Transverse colon (tissue), 4 donors: Measurements from ENCODE around the gene DAZAP2. TPM values are rescaled to one million over a fixed set of nuclear protein-coding genes. Genes with fewer than 3 reads are reported as not detected.

Source experiments
- DNase-seq: peaks from one replicate; pipeline ENCODE4 v3.0.0-alpha.2; 2019
- H3K27ac ChIP-seq, 4 donors: fragments of 200-600 bp; sonication (generic); 2 replicates each; pipeline ENCODE4 v1.5.1; 2016 to 2018; ENCODE audit warnings: inconsistent platforms in 4 of 4
- H3K27me3 ChIP-seq: fragments of 200-600 bp; sonication (generic); 2 replicates; pipeline ENCODE4 v1.5.1; 2017; ENCODE audit warnings: inconsistent platforms
- H3K36me3 ChIP-seq, 4 donors: fragments of 200-600 bp; sonication (generic); 2 replicates each; pipeline ENCODE4 v1.5.1; 2017 to 2019; ENCODE audit warnings: inconsistent platforms in 4 of 4
- H3K4me1 ChIP-seq, 4 donors: fragments of 200-600 bp; sonication (generic); 2 replicates each; pipeline ENCODE4 v1.5.1; 2017 to 2020; ENCODE audit warnings: inconsistent platforms in 4 of 4
- H3K4me3 ChIP-seq, 4 donors: fragments of 200-600 bp; sonication (generic); 1 replicate in 1 of 4; 2 replicates in 3 of 4; pipeline versions ENCODE4 v1.5.1 to v1.6.1; 2017 to 2019; ENCODE audit warnings: inconsistent platforms in 4 of 4
- H3K9me3 ChIP-seq, 2 donors: fragments of 200-600 bp; sonication (generic); 2 replicates each; pipeline ENCODE4 v1.5.1; 2017 to 2019; ENCODE audit warnings: inconsistent platforms in 2 of 2
- CTCF ChIP-seq, 5 experiments: fragments of 200-600 bp in 3 of 5; fragments of 450-650 bp in 2 of 5; sonication (generic) in 3 of 5; IDR thresholded peaks; 1 replicate in 2 of 5; 2 replicates in 3 of 5; pipeline ENCODE4 v1.5.1; 2016 to 2017; ENCODE audit warnings: antibody characterized with exemption in 5 of 5, inconsistent platforms in 3 of 5, mild to moderate bottlenecking in 2 of 5, moderate library complexity in 1 of 5
- EP300 ChIP-seq: sonication (generic); formaldehyde crosslinking; IDR thresholded peaks from one replicate; pipeline ENCODE4 v1.6.1; 2017; ENCODE audit warnings: antibody characterized with exemption, low read depth
- POLR2A ChIP-seq: fragments of 450-650 bp; IDR thresholded peaks from one replicate; pipeline ENCODE4 v1.6.1; 2016; ENCODE audit warnings: antibody characterized with exemption, mild to moderate bottlenecking, moderate library complexity
- POLR2AphosphoS5 ChIP-seq, 3 donors: sonication (generic); formaldehyde crosslinking; IDR thresholded peaks; one replicate each; pipeline ENCODE4 v1.6.1; 2016; ENCODE audit warnings: antibody characterized with exemption in 3 of 3
- WGBS, 2 donors: methylation state at CpG; one replicate each; pipeline ENCODE4 v1.1.5; 2018; ENCODE audit warnings: low coverage in 1 of 2; 5-methylcytosine and 5-hydroxymethylcytosine counted together
- in situ Hi-C, 4 donors: fragments of 200-750 bp; cut with MboI; loops; one replicate each; pipeline versions ENCODE4 v1.15.0 to v1.15.1; 2017; ENCODE audit warnings: low sequenced_read_pairs in 3 of 4, low pct_ligation_motif_present in 1 of 4, low pct_unique_long_range_greater_than_20kb in 1 of 4
- intact Hi-C: fragments of 100-400 bp; cut with DNase I; formaldehyde crosslinking; loops from one replicate; pipeline ENCODE4 v1.15.1; 2023; ENCODE audit warnings: low total_unique reads
- total RNA-seq, 4 donors: library from RNA; depleted of rRNA; stranded (reverse); fragments of >200 nt; gene quantifications; one replicate each; pipeline ENCODE4 v1.1.0, GENCODE V29; 2016

The DAZAP2 gene
- total RNA-seq, 4 donors from 2014 or later: 106 to 429 (median 233) TPM

- no peak overlapping the region for H3K27ac ChIP-seq
- intact Hi-C loops: no loop called here
- no peak for DNase-seq
- H3K36me3 ChIP-seq: no peaks in the 10 kb centered on the region
- H3K4me3 ChIP-seq: no peak overlapping the region
- no peaks in the 10 kb centered on the region for H3K9me3 ChIP-seq
- TF ChIP-seq POLR2AphosphoS5 (IDR thresholded peaks at IDR 0.05) (no peak), POLR2A (no peak), CTCF (IDR thresholded peaks at IDR 0.05) (no peak), EP300 (no peak)
- H3K4me1 ChIP-seq: peaks cover 0 to 23% (median 8%) of the 10 kb centered on the region in 4 donors
- in situ Hi-C loops: loop anchor here in 2 of 4 donors (5.0 to 10.0 kb wide), 2 partner anchors 70 to 77 kb away; no protein-coding TSS in a partner anchor
- H3K27me3 ChIP-seq: no peaks in the 10 kb centered on the region
These were observed 26.4 kb downstream of the DAZAP2 start for GRCh38 chr12:51265024-51265423.

- in situ Hi-C loops: loop anchor here in 3 of 4 donors (5.0 to 10.0 kb wide), 2 partner anchors 65 to 73 kb away; no protein-coding TSS in a partner anchor
These were observed 30.8 kb downstream of the DAZAP2 start for GRCh38 chr12:51269174-51270066.

GRCh38 chr12:51270067-51270950 is 31.7 kb downstream of the DAZAP2 start, which contains the start of gene SMAGP:
SMAGP (minus strand) TSS chr12:51270415; CDS start chr12:51269278, 1,137 bp downstream.
- intact Hi-C loops: no loop called here

More at GRCh38 chr12:51269174-51270066, 30.8 kb downstream of the DAZAP2 start:
- DNase-seq: peak; percentile 84
- Histone ChIP-seq H3K27me3 (peaks cover 4% of the 10 kb centered on the region), H3K9me3 (no peaks in the 10 kb centered on the region), H3K36me3 (no peaks in the 10 kb centered on the region), H3K4me3 (peak overlapping the region; percentile 55 to 80 (median 66)), H3K4me1 (peaks cover 0 to 35% (median 20%) of the 10 kb centered on the region in 4 donors), H3K27ac (peak overlapping the region; percentile 89 to 95 (median 92))
- intact Hi-C loops: no loop called here
- WGBS, 2 donors: 29 to 86% methylated on average over 1 to 16 of the region's 59 CpGs
- no peak for TF ChIP-seq POLR2AphosphoS5 (IDR thresholded peaks at IDR 0.05)
- TF ChIP-seq CTCF (IDR thresholded peaks at IDR 0.05): peak; percentile 32 to 70 (median 47)

More at GRCh38 chr12:51270067-51270950, 31.7 kb downstream of the DAZAP2 start, which contains the start of gene SMAGP:
- Histone ChIP-seq H3K4me3 (peak within 1 kb of the TSS; percentile 55 to 80 (median 66)), H3K4me1 (peaks cover 0 to 36% (median 22%) of the 10 kb centered on the region in 4 donors), H3K27me3 (peaks cover 4% of the 10 kb centered on the region), H3K27ac (peak within 1 kb of the TSS; percentile 89 to 95 (median 92)), H3K36me3 (no peaks in the 10 kb centered on the region), H3K9me3 (no peaks in the 10 kb centered on the region)
- WGBS, 2 donors: 1 to 2% methylated on average over 13 to 41 of the region's 83 CpGs
- DNase-seq: peak; percentile 89
- TF ChIP-seq EP300: peak; percentile 64
- peak; percentile 73 for TF ChIP-seq POLR2A
- peak; percentile 17 to 88 (median 85) for TF ChIP-seq POLR2AphosphoS5 (IDR thresholded peaks at IDR 0.05)
- TF ChIP-seq CTCF (IDR thresholded peaks at IDR 0.05): no peak
- in situ Hi-C loops: loop anchor here in 1 of 4 donors (5.0 kb wide), 1 partner anchor 72 kb away; no protein-coding TSS in a partner anchor
